ENCODE data around the gene TCF23. TPM values are rescaled to one million over a fixed set of nuclear protein-coding genes. Genes with fewer than 3 reads are reported as not detected.

Gene TCF23
- total and polyA plus RNA-seq, 7 donors, result 0.05 to 0.63 (median 0.13) TPM; not detected in 3

DNA sequence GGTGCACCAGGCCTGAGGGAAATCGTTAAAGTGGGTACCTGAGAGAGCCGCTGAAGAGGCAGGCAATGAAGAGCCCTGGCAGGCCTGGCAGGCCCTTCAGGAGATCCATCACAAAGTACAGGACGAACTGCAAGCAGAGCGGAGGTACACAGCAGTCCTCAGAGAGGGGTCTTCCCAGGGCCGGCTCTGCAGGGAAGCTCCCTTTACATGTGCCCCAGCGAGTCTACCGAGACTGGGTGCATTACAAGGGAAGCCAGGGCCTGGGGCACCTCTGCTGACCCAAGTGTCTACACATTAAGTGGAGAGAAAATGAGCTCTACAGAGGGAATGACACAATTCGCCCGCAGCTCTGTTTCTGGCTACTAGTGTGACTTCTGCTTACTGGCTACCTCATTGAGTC lies 54.9 kb downstream of the TCF23 start:
- H3K4me1 ChIP-seq, result no peaks in the 10 kb centered on the region
- no peaks in the 10 kb centered on the region for H3K9me3 ChIP-seq
- H3K27me3 ChIP-seq (ENCODE audit: insufficient read depth in 3 of 3, low read length in 2 of 3), result no peaks in the 10 kb centered on the region
- H3K4me3 ChIP-seq, result no peak overlapping the region
- ATAC-seq (no peak), DNase-seq (no peak)
- no peak for TF ChIP-seq CTCF (IDR thresholded peaks at IDR 0.05)
- intact Hi-C loops (cut with DNase I), result loop anchor here in 1 of 2 donors (10.0 kb wide), 1 partner anchor 239 kb away; no protein-coding TSS in a partner anchor
- WGBS, 3 donors, result 94 to 97% (median 96%) methylated on average over 9 of the region's 9 CpGs
- H3K36me3 ChIP-seq (ENCODE audit: insufficient read depth in 1 of 2, low read depth in 1 of 2), result peaks cover 25 to 95% of the 10 kb centered on the region in 2 donors
- H3K27ac ChIP-seq, result no peak overlapping the region

DNA sequence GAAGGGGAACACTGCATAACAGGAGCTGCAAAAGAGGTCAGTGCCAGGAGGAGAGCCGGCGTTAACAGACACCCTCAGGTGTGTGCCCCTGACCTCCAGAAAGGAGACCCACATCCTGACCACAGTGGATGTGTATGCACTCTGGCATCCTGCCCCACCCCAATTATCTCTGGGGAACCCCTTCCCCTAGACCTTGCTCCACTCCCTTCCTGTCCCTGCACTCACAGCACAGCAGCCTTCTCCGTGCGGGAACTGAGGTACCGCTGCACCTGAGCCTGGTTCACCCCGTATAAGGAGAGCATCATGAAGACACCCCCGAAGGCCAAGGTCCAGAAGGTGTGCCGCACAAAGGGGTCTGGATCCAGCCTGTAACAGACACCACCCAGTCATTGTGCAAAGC lies 55.8 kb downstream of the TCF23 start:
- intact Hi-C loops (cut with DNase I), result loop anchor here in 1 of 2 donors (10.0 kb wide), 1 partner anchor 240 kb away; no protein-coding TSS in a partner anchor
- 94 to 97% (median 96%) methylated on average over 8 of the region's 8 CpGs for WGBS, 3 donors

DNA sequence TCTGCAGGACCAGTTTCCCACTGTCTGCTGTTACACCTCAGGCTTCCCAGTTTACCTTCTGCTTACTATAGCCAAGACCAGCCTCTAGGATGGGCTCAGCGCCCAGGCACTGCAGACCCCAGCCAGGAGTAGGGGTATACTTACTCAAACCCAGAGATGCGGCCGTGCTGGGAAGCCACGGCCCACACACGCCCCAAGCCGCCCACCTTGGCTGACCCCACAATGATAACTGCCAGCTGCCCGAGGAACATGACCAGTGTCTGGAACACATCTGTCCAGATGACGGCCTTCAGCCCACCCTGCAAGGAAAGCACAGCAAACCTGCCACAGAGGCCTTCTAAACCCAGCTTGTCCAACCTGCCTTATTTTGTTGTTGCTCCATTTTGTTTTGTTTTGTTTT lies 56.4 kb downstream of the TCF23 start:
- H3K4me1 ChIP-seq, result no peaks in the 10 kb centered on the region
- H3K27ac ChIP-seq, result no peak overlapping the region
- H3K9me3 ChIP-seq, result no peaks in the 10 kb centered on the region
- H3K27me3 ChIP-seq (ENCODE audit: insufficient read depth in 3 of 3, low read length in 2 of 3), result no peaks in the 10 kb centered on the region
- no peak for TF ChIP-seq CTCF (IDR thresholded peaks at IDR 0.05)
- DNase-seq (no peak), ATAC-seq (no peak)
- 75 to 79% (median 76%) methylated on average over 8 of the region's 8 CpGs for WGBS, 3 donors
- intact Hi-C loops (cut with DNase I), result loop anchor here in 1 of 2 donors (10.0 kb wide), 1 partner anchor 240 kb away; no protein-coding TSS in a partner anchor
- peaks cover 22 to 98% of the 10 kb centered on the region in 2 donors for H3K36me3 ChIP-seq (ENCODE audit: insufficient read depth in 1 of 2, low read depth in 1 of 2)
- H3K4me3 ChIP-seq, result no peak overlapping the region

More for the DNA sequence above, 55.8 kb downstream of the TCF23 start:
- ATAC-seq, result no peak
- Histone ChIP-seq H3K27me3 (ENCODE audit: insufficient read depth in 3 of 3, low read length in 2 of 3) (no peaks in the 10 kb centered on the region), H3K36me3 (ENCODE audit: insufficient read depth in 1 of 2, low read depth in 1 of 2) (peaks cover 23 to 99% of the 10 kb centered on the region in 2 donors), H3K9me3 (no peaks in the 10 kb centered on the region), H3K27ac (no peak overlapping the region), H3K4me1 (no peaks in the 10 kb centered on the region), H3K4me3 (no peak overlapping the region)
- no peak for DNase-seq
- TF ChIP-seq CTCF (IDR thresholded peaks at IDR 0.05), result no peak

- intact Hi-C loops (cut with DNase I), result loop anchor here in 1 of 2 donors (10.0 kb wide), 1 partner anchor 242 kb away; no protein-coding TSS in a partner anchor
- no peak for TF ChIP-seq CTCF (IDR thresholded peaks at IDR 0.05)
- H3K27me3 ChIP-seq (ENCODE audit: insufficient read depth in 3 of 3, low read length in 2 of 3), result no peaks in the 10 kb centered on the region
- no peaks in the 10 kb centered on the region for H3K4me1 ChIP-seq
- no peak overlapping the region for H3K4me3 ChIP-seq
- no peak for ATAC-seq
- no peak for DNase-seq
- H3K27ac ChIP-seq, result no peak overlapping the region
- 93 to 95% (median 94%) methylated on average over 6 of the region's 6 CpGs for WGBS, 3 donors
- no peaks in the 10 kb centered on the region for H3K9me3 ChIP-seq
- peaks cover 22 to 87% of the 10 kb centered on the region in 2 donors for H3K36me3 ChIP-seq (ENCODE audit: insufficient read depth in 1 of 2, low read depth in 1 of 2)
These were observed 57.5 kb downstream of the TCF23 start for GRCh38 chr2:27206346-27206745.

Other genes starting within 250 kb of the TCF23 start
- 100 to 1,000 TPM; 101 to 148 (median 122) TPM for gene MAPRE3, start 178.4 kb upstream of the TCF23 start, total RNA-seq
- gene MAPRE3, start 178.4 kb upstream of the TCF23 start, polyA plus RNA-seq, result 100 to 1,000 TPM in 1 of 3 donors, 10 to 100 TPM in 2; 22.1 to 149 (median 76.3) TPM
- 10 to 100 TPM; 32.3 to 50.4 (median 41.5) TPM for gene TMEM214, start 116.0 kb upstream of the TCF23 start, total RNA-seq
- 10 to 100 TPM; 29.4 to 43.2 (median 35.8) TPM for gene TMEM214, start 116.0 kb upstream of the TCF23 start, polyA plus RNA-seq
- 1 to 10 TPM; 5.5 to 8.6 (median 7.6) TPM for gene AGBL5, start 97.3 kb upstream of the TCF23 start, total RNA-seq
- 1 to 10 TPM; 3.6 to 5.3 (median 5.0) TPM for gene AGBL5, start 97.3 kb upstream of the TCF23 start, polyA plus RNA-seq
- gene OST4, start 77.3 kb upstream of the TCF23 start, total RNA-seq, result 100 to 1,000 TPM; 186 to 304 (median 236) TPM
- gene OST4, start 77.3 kb upstream of the TCF23 start, polyA plus RNA-seq, result 100 to 1,000 TPM; 259 to 396 (median 306) TPM
- gene EMILIN1, start 70.4 kb upstream of the TCF23 start, total RNA-seq, result 10 to 100 TPM in 1 of 4 donors, 1 to 10 TPM in 3; 6.1 to 14.3 (median 7.9) TPM
- gene EMILIN1, start 70.4 kb upstream of the TCF23 start, polyA plus RNA-seq, result 1 to 10 TPM; 4.9 to 7.3 (median 4.9) TPM
- 1 to 10 TPM; 1.5 to 4.5 (median 2.4) TPM for gene KHK, start 62.2 kb upstream of the TCF23 start, total RNA-seq
- gene KHK, start 62.2 kb upstream of the TCF23 start, polyA plus RNA-seq, result 1 to 10 TPM; 1.8 to 5.8 (median 2.9) TPM
- 10 to 100 TPM in 1 of 4 donors, 1 to 10 TPM in 3; 4.1 to 15.8 (median 6.1) TPM for gene CGREF1, start 29.9 kb upstream of the TCF23 start, total RNA-seq
- 1 to 10 TPM; 2.8 to 7.9 (median 6.6) TPM for gene CGREF1, start 29.9 kb upstream of the TCF23 start, polyA plus RNA-seq
- 1 to 10 TPM; 1.4 to 4.5 (median 3.7) TPM for gene ABHD1, start 25.2 kb upstream of the TCF23 start, total RNA-seq
- gene ABHD1, start 25.2 kb upstream of the TCF23 start, polyA plus RNA-seq, result 1 to 10 TPM; 1.9 to 4.1 (median 3.9) TPM
- 100 to 1,000 TPM in 2 of 4 donors, 10 to 100 TPM in 2; 57.4 to 206 (median 111) TPM for gene PREB, start 14.4 kb upstream of the TCF23 start, total RNA-seq
- 100 to 1,000 TPM in 2 of 3 donors, 10 to 100 TPM in 1; 96.1 to 138 (median 125) TPM for gene PREB, start 14.4 kb upstream of the TCF23 start, polyA plus RNA-seq
- gene PRR30, start 9.6 kb upstream of the TCF23 start, total RNA-seq, result not detected
- not detected for gene PRR30, start 9.6 kb upstream of the TCF23 start, polyA plus RNA-seq
- 100 to 1,000 TPM in 2 of 4 donors, 10 to 100 TPM in 2; 87.1 to 113 (median 98.2) TPM for gene ATRAID, start 63.0 kb downstream of the TCF23 start, total RNA-seq
- 100 to 1,000 TPM in 2 of 3 donors, 10 to 100 TPM in 1; 89.3 to 188 (median 136) TPM for gene ATRAID, start 63.0 kb downstream of the TCF23 start, polyA plus RNA-seq
- gene SLC5A6, start 63.3 kb downstream of the TCF23 start, total RNA-seq, result 10 to 100 TPM; 16.8 to 64.2 (median 21.1) TPM
- gene SLC5A6, start 63.3 kb downstream of the TCF23 start, polyA plus RNA-seq, result 10 to 100 TPM; 21.1 to 47.0 (median 24.9) TPM
- gene CAD, start 68.4 kb downstream of the TCF23 start, total RNA-seq, result 1 to 10 TPM; 7.8 to 8.6 (median 8.2) TPM
- 10 to 100 TPM in 1 of 3 donors, 1 to 10 TPM in 2; 5.9 to 13.6 (median 7.3) TPM for gene CAD, start 68.4 kb downstream of the TCF23 start, polyA plus RNA-seq
- gene SLC30A3, start 114.0 kb downstream of the TCF23 start, total RNA-seq, result under 1 TPM in 3 of 4 donors, not detected in 1; 0.10 to 0.92 (median 0.34) TPM
- gene SLC30A3, start 114.0 kb downstream of the TCF23 start, polyA plus RNA-seq, result under 1 TPM; 0.03 to 0.16 (median 0.09) TPM
- gene DNAJC5G, start 126.4 kb downstream of the TCF23 start, total RNA-seq, result not detected
- not detected for gene DNAJC5G, start 126.4 kb downstream of the TCF23 start, polyA plus RNA-seq
- 100 to 1,000 TPM; 387 to 784 (median 462) TPM for gene TRIM54, start 133.4 kb downstream of the TCF23 start, total RNA-seq
- 100 to 1,000 TPM; 136 to 315 (median 282) TPM for gene TRIM54, start 133.4 kb downstream of the TCF23 start, polyA plus RNA-seq
- gene UCN, start 159.4 kb downstream of the TCF23 start, total RNA-seq, result under 1 TPM in 1 of 4 donors, not detected in 3; 0.46 TPM
- 1 to 10 TPM in 1 of 3 donors, under 1 TPM in 2; 0.26 to 3.6 (median 0.44) TPM for gene UCN, start 159.4 kb downstream of the TCF23 start, polyA plus RNA-seq
- gene MPV17, start 174.1 kb downstream of the TCF23 start, total RNA-seq, result 10 to 100 TPM; 11.9 to 20.9 (median 14.9) TPM
- 10 to 100 TPM; 13.1 to 29.0 (median 14.5) TPM for gene MPV17, start 174.1 kb downstream of the TCF23 start, polyA plus RNA-seq
- 10 to 100 TPM; 17.5 to 44.9 (median 31.1) TPM for gene GTF3C2, start 207.8 kb downstream of the TCF23 start, total RNA-seq
- 10 to 100 TPM; 21.6 to 49.4 (median 24.2) TPM for gene GTF3C2, start 207.8 kb downstream of the TCF23 start, polyA plus RNA-seq
- gene EIF2B4, start 221.3 kb downstream of the TCF23 start, total RNA-seq, result 10 to 100 TPM; 36.6 to 61.0 (median 56.3) TPM
- 10 to 100 TPM; 56.1 to 72.9 (median 71.1) TPM for gene EIF2B4, start 221.3 kb downstream of the TCF23 start, polyA plus RNA-seq
- 10 to 100 TPM; 53.9 to 73.9 (median 57.3) TPM for gene SNX17, start 221.6 kb downstream of the TCF23 start, total RNA-seq
- 10 to 100 TPM; 50.1 to 96.4 (median 94.0) TPM for gene SNX17, start 221.6 kb downstream of the TCF23 start, polyA plus RNA-seq
- 10 to 100 TPM in 2 of 4 donors, 1 to 10 TPM in 2; 5.8 to 14.6 (median 8.7) TPM for gene ZNF513, start 231.7 kb downstream of the TCF23 start, total RNA-seq
- 10 to 100 TPM; 10.2 to 11.5 (median 10.7) TPM for gene ZNF513, start 231.7 kb downstream of the TCF23 start, polyA plus RNA-seq

All from psoas muscle (tissue), 8 donors.